GM18498 (cell line): ENCODE measurements around the gene LNX1.

Experiments
- ATAC-seq: cut with Tn5 transposase; IDR thresholded peaks from one replicate; pipeline ENCODE4 v1.9.1; 2021; ENCODE audit warnings: mild to moderate bottlenecking, moderate library complexity; ENCODE audit not compliant: unreplicated experiment

The LNX1 gene

GRCh38 chr4:53601251-53601764 lies 10.0 kb upstream of the LNX1 start:
- peak; percentile 67 for ATAC-seq

- peak; percentile 88 for ATAC-seq
Measured at GRCh38 chr4:53599632-53600031, 8.3 kb upstream of the LNX1 start.

- ATAC-seq = no peak
Measured at GRCh38 chr4:53598901-53599300, 7.6 kb upstream of the LNX1 start.

- no peak for ATAC-seq
Measured at GRCh38 chr4:53598483-53598882, 7.2 kb upstream of the LNX1 start.

GRCh38 chr4:53596901-53597300 lies 5.6 kb upstream of the LNX1 start:
- ATAC-seq = no peak

GRCh38 chr4:53595834-53596233 lies 4.5 kb upstream of the LNX1 start:
- ATAC-seq = no peak

- ATAC-seq = no peak
Measured at GRCh38 chr4:53595204-53595603, 3.9 kb upstream of the LNX1 start.

- ATAC-seq = no peak
Measured at GRCh38 chr4:53593765-53594164, 2.5 kb upstream of the LNX1 start.

GRCh38 chr4:53592686-53593501 lies 1.6 kb upstream of the LNX1 start:
- ATAC-seq = no peak

GRCh38 chr4:53592122-53592521 lies 836 bp upstream of the LNX1 start:
- no peak for ATAC-seq

- ATAC-seq = no peak
Measured at GRCh38 chr4:53590187-53590586, 1.1 kb downstream of the LNX1 start.

- no peak for ATAC-seq
Measured at GRCh38 chr4:53589511-53589910, 1.8 kb downstream of the LNX1 start.

- no peak for ATAC-seq
Measured at GRCh38 chr4:53587135-53587534, 4.2 kb downstream of the LNX1 start.

GRCh38 chr4:53586121-53586816 lies 5.0 kb downstream of the LNX1 start:
- ATAC-seq = no peak

GRCh38 chr4:53584658-53585057 lies 6.6 kb downstream of the LNX1 start:
- ATAC-seq = no peak

- no peak for ATAC-seq
Measured at GRCh38 chr4:53583513-53583912, 7.8 kb downstream of the LNX1 start.

- ATAC-seq = no peak
Measured at GRCh38 chr4:53582194-53582593, 9.1 kb downstream of the LNX1 start.

GRCh38 chr4:53580274-53580673 lies 11.0 kb downstream of the LNX1 start:
- ATAC-seq = no peak

GRCh38 chr4:53579826-53580225 lies 11.5 kb downstream of the LNX1 start:
- no peak for ATAC-seq

- no peak for ATAC-seq
Measured at GRCh38 chr4:53576676-53577372, 14.5 kb downstream of the LNX1 start.

GRCh38 chr4:53576071-53576617 lies 15.1 kb downstream of the LNX1 start:
- ATAC-seq = no peak
